ENCODE data around the gene FRMD4A. TPM values are rescaled to one million over a fixed set of nuclear protein-coding genes. Genes with fewer than 3 reads are reported as not detected.

FRMD4A gene
- total and polyA plus RNA-seq, 2 of the 4 experiments (the other 2 are of a cell fraction), result 30.3 to 68.8 TPM

DNA sequence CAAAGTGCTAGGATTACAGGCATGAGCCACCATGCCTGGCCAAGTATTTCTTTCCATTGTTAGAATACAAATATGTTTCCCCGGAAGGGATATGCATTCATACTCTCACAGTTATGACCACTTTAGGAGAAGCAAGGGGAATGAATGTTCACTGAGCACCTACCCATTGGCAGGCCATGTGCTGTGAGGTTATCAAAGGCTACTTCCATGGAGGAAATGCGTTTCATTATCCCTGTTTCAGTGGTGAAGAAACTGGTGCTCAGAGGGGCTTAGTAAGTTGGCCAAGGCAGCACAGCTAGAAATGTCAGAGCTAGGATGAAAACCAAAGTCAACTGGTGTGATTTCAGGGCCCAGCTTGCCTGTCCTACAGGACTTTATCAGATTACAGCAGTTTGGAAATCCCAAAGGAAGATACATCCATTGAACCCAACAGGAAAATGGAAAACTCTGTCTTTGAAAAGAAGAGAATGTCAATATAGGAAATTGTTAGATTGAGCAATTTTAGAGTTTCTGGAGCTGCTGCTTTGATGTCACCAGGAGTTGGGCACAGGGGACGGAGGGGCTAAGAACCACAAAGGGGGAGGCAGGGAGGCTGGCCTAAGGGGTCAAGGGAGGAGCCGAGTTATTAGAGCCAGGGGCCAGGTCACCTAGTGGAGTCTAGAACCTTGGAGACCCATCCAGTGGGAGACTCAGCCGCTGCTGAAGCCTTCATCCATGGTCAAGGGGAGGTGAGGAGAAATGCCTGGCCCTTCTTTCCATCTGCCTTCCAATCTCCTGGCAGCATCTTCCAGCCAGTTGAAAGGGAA lies 319.8 kb downstream of the FRMD4A start:
- peak overlapping the region; percentile 22 for H2BK5ac ChIP-seq (ENCODE audit: low read depth, low read length, poor library complexity, severe bottlenecking)
- DNase-seq (no peak), ATAC-seq (ENCODE audit: low read depth) (no peak)
- peak overlapping the region; percentile 63; the same call in 1 of the 2 replicates for H3K23ac ChIP-seq (ENCODE audit: low read depth, low read length)
- H2BK20ac ChIP-seq (ENCODE audit: low read depth, low read length), result peak overlapping the region; percentile 92
- peak overlapping the region; percentile 78 for H4K5ac ChIP-seq (ENCODE audit: low read depth, low read length)
- BruUV-seq (replicated peaks), result no TSS peak
- peak overlapping the region; percentile 66 for H3K18ac ChIP-seq (ENCODE audit: low read depth, low read length)
- peak overlapping the region; percentile 100 for H2BK15ac ChIP-seq (ENCODE audit: low read depth, low read length)
- H2AFZ ChIP-seq (replicated peaks; ENCODE audit: low read length, poor library complexity), result peak overlapping the region; percentile 76
- dilution Hi-C loops (cut with HindIII; ENCODE audit: low sequenced_read_pairs, unreplicated experiment), result no loop called here
- peaks cover 5% of the 10 kb centered on the region for H3K4me1 ChIP-seq (ENCODE audit: control insufficient read depth, insufficient read depth, low read length)
- peak overlapping the region; percentile 95 for H3K4ac ChIP-seq (ENCODE audit: low read depth, low read length)
- no peaks in the 10 kb centered on the region for H3K9me3 ChIP-seq (ENCODE audit: control insufficient read depth, insufficient read depth, low read length)
- no peaks in the 10 kb centered on the region for H3K36me3 ChIP-seq (ENCODE audit: control insufficient read depth, insufficient read depth, low read length)
- no peak overlapping the region for H3K4me3 ChIP-seq (ENCODE audit: insufficient read depth, low read depth, low read length)
- H4K91ac ChIP-seq (ENCODE audit: insufficient read depth, low read depth, low read length), result peak overlapping the region; percentile 79
- peak overlapping the region; percentile 70 for H2BK120ac ChIP-seq (ENCODE audit: low read depth, low read length)
- peak overlapping the region; percentile 80 to 90; a peak in 3 of 4 replicates for H4K8ac ChIP-seq (ENCODE audit: low read depth in 2 of 2, low read length in 2 of 2)
- H3K27me3 ChIP-seq (ENCODE audit: control insufficient read depth, insufficient read depth, low read length), result no peaks in the 10 kb centered on the region
- no peak overlapping the region for H2AK9ac ChIP-seq (replicated peaks; ENCODE audit: low read depth, low read length, poor library complexity)
- ChIA-PET POLR2A (ENCODE audit: unreplicated experiment) (no interaction called here), CTCF (interaction anchor here (1.2 kb wide), 1 partner anchor 13 kb away, joined by 3 read pairs; no protein-coding TSS in a partner anchor)
- peak overlapping the region; percentile 97 for H3K14ac ChIP-seq (replicated peaks; ENCODE audit: low read depth, low read length)
- H3K27ac ChIP-seq (ENCODE audit: insufficient read depth, low read length), result peak overlapping the region; percentile 57; the same call in 1 of the 2 replicates
- intact Hi-C loops (cut with micrococcal nuclease), result no loop called here
- peaks cover 18% of the 10 kb centered on the region for H3K9me1 ChIP-seq (ENCODE audit: insufficient read depth, low read length)
- WGBS, 2 experiments (ENCODE audit: extremely low coverage in 2 of 2, insufficient read length in 1 of 2), result 100% methylated on average over 1 of the region's 5 CpGs; no CpG with 5 or more reads in 1 of the 2 experiments
- H3K9ac ChIP-seq (ENCODE audit: low read depth, low read length), result no peak overlapping the region
- H3K4me2 ChIP-seq (ENCODE audit: low read depth, low read length), result no peak overlapping the region; the same call in 1 of the 2 replicates
- H2AK5ac ChIP-seq (ENCODE audit: low read depth, low read length), result peak overlapping the region; percentile 100
- H4K20me1 ChIP-seq (ENCODE audit: insufficient read depth, low read length), result no peaks in the 10 kb centered on the region; the same call in 1 of the 2 replicates
- H3K79me1 ChIP-seq (ENCODE audit: low read depth in 1 of 2, low read length in 2 of 2), result peaks cover 3 to 16% of the 10 kb centered on the region in 2 experiments; a peak in 3 of 4 replicates
- in situ Hi-C loops (cut with MboI; ENCODE audit: low sequenced_read_pairs), result no loop called here
- H3K56ac ChIP-seq (ENCODE audit: extremely low read depth, insufficient read depth, low read length), result peak overlapping the region; percentile 74; the same call in 1 of the 2 replicates
- TF ChIP-seq CEBPB (IDR thresholded peaks at IDR 0.05; ENCODE audit: low read depth, low read length) (no peak), RAD21 (IDR thresholded peaks at IDR 0.05; ENCODE audit: low read length) (no peak), MAFK (IDR thresholded peaks at IDR 0.05; ENCODE audit: low read depth, low read length) (no peak), MXI1 (IDR thresholded peaks at IDR 0.05; ENCODE audit: borderline replicate concordance, low read depth, low read length) (no peak), NFE2L2 (IDR thresholded peaks at IDR 0.05; ENCODE audit: low read depth, low read length) (no peak), MAZ (IDR thresholded peaks at IDR 0.05; ENCODE audit: borderline replicate concordance, low read depth, low read length) (no peak), FOS (IDR thresholded peaks at IDR 0.05; ENCODE audit: low read depth, low read length) (no peak), CHD1 (IDR thresholded peaks at IDR 0.05; ENCODE audit: low read depth, low read length) (no peak), POLR2A (IDR thresholded peaks at IDR 0.05; ENCODE audit: low read depth, low read length) (no peak), RCOR1 (IDR thresholded peaks at IDR 0.05; ENCODE audit: insufficient replicate concordance, low read length) (no peak), SMC3 (IDR thresholded peaks at IDR 0.05; ENCODE audit: low read depth, low read length) (no peak), BHLHE40 (IDR thresholded peaks at IDR 0.05; ENCODE audit: low read depth, low read length) (no peak), RFX5 (IDR thresholded peaks at IDR 0.05; ENCODE audit: low read depth, low read length) (no peak)
- TF ChIP-seq, protein P1, sequence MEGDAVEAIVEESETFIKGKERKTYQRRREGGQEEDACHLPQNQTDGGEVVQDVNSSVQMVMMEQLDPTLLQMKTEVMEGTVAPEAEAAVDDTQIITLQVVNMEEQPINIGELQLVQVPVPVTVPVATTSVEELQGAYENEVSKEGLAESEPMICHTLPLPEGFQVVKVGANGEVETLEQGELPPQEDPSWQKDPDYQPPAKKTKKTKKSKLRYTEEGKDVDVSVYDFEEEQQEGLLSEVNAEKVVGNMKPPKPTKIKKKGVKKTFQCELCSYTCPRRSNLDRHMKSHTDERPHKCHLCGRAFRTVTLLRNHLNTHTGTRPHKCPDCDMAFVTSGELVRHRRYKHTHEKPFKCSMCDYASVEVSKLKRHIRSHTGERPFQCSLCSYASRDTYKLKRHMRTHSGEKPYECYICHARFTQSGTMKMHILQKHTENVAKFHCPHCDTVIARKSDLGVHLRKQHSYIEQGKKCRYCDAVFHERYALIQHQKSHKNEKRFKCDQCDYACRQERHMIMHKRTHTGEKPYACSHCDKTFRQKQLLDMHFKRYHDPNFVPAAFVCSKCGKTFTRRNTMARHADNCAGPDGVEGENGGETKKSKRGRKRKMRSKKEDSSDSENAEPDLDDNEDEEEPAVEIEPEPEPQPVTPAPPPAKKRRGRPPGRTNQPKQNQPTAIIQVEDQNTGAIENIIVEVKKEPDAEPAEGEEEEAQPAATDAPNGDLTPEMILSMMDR (conservative IDR thresholded peaks at IDR 0.05; ENCODE audit: low read depth, low read length), result no peak
- TF ChIP-seq, protein P2, sequence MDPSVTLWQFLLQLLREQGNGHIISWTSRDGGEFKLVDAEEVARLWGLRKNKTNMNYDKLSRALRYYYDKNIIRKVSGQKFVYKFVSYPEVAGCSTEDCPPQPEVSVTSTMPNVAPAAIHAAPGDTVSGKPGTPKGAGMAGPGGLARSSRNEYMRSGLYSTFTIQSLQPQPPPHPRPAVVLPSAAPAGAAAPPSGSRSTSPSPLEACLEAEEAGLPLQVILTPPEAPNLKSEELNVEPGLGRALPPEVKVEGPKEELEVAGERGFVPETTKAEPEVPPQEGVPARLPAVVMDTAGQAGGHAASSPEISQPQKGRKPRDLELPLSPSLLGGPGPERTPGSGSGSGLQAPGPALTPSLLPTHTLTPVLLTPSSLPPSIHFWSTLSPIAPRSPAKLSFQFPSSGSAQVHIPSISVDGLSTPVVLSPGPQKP (IDR thresholded peaks at IDR 0.05; ENCODE audit: borderline replicate concordance, low read depth, low read length), result no peak

All from IMR-90 (cell line).